HepG2 (cell line): ENCODE results near the gene SLC6A17. TPM values are rescaled to one million over a fixed set of nuclear protein-coding genes. Genes with fewer than 3 reads are reported as not detected.

Experiments
- ATAC-seq: fragments of 200-7000 bp; cut with Tn5 transposase; 3 replicates; pipeline ENCODE4 v1.9.1; 2020; ENCODE audit warnings: mild to moderate bottlenecking, moderate library complexity
- BruUV-seq: library from RNA; stranded (reverse); fragments of 400-500 nt; replicated peaks from 2 replicates; lab custom pipeline; 2021; lab: Mats Ljungman, UMichigan
- CTCF ChIA-PET: fragments of 300-600 bp; formaldehyde crosslinking; extraction: SDS; loops from one replicate; lab custom pipeline; 2021; ENCODE audit warnings: low total read pairs, inconsistent platforms, low intra/inter-chr PET ratio; lab: Yijun Ruan, JAX
- POLR2A ChIA-PET: fragments of 350-600 bp; sonication (Branson Sonifier 250); formaldehyde crosslinking; loops from one replicate; lab custom pipeline; 2020; ENCODE audit warnings: antibody characterized with exemption, inconsistent platforms; lab: Yijun Ruan, JAX
- DNase-seq: peaks from one replicate; pipeline ENCODE4 v3.0.0-alpha.2; 2015; ENCODE audit warnings: low spot score
- FAIRE-seq: peaks from 3 replicates; lab custom pipeline; 2011; peaks lifted over from hg19 to GRCh38; lab: Jason Lieb, UNC
- H2AFZ ChIP-seq: one replicate; pipeline ENCODE4 v1.6.1; 2011; ENCODE audit warnings: low read length, inconsistent platforms
- H3K27ac ChIP-seq: fragments of 300-600 bp; 3 replicates; pipeline ENCODE4 v1.8.0; 2011; ENCODE audit warnings: mixed run types, mild to moderate bottlenecking, mixed read lengths, low read length, inconsistent platforms; ENCODE audit not compliant: insufficient read depth; ENCODE audit errors: extremely low read length
- H3K27me3 ChIP-seq, 2 experiments: fragments of 200-600 bp in 1 of 2; 2 replicates in 1 of 2; 3 replicates in 1 of 2; pipeline versions ENCODE4 v1.6.0 to v1.8.0; 2011; ENCODE audit warnings: low read length in 2 of 2, mild to moderate bottlenecking in 2 of 2, moderate library complexity in 2 of 2, inconsistent platforms in 1 of 2; ENCODE audit not compliant: insufficient read depth in 2 of 2, control insufficient read depth in 1 of 2
- H3K36me3 ChIP-seq, 2 experiments: fragments of 200-600 bp in 1 of 2; replicated peaks in 1 of 2; 2 replicates in 1 of 2; 3 replicates in 1 of 2; pipeline versions ENCODE4 v1.5.1 to v1.8.0; 2011; ENCODE audit warnings: low read length in 2 of 2, inconsistent platforms in 1 of 2; ENCODE audit not compliant: insufficient read depth in 2 of 2, control insufficient read depth in 1 of 2
- H3K4me1 ChIP-seq: 2 replicates; pipeline ENCODE4 v1.5.1; 2012; ENCODE audit warnings: low read length, inconsistent platforms; ENCODE audit not compliant: insufficient read depth
- H3K4me2 ChIP-seq: 2 replicates; pipeline ENCODE4 v1.6.0; 2011; ENCODE audit warnings: low read depth, low read length, inconsistent platforms
- H3K4me3 ChIP-seq, 3 experiments: fragments of 200-600 bp in 1 of 3; sonication (generic), shearing (Covaris generic) in 1 of 3; replicated peaks in 1 of 3; 2 replicates each; pipeline ENCODE4 v1.5.1; 2011 to 2016; ENCODE audit warnings: low read length in 3 of 3, inconsistent platforms in 2 of 3, low read depth in 2 of 3, mild to moderate bottlenecking in 2 of 3, control low read depth in 1 of 3, mixed read lengths in 1 of 3; ENCODE audit not compliant: insufficient read depth in 1 of 3
- H3K79me2 ChIP-seq: one replicate; pipeline ENCODE4 v1.6.1; 2011; ENCODE audit warnings: low read length, inconsistent platforms; ENCODE audit not compliant: insufficient read depth
- H3K9ac ChIP-seq: 2 replicates; pipeline ENCODE4 v1.6.0; 2011; ENCODE audit warnings: mild to moderate bottlenecking, low read depth, low read length, inconsistent platforms; ENCODE audit not compliant: insufficient read depth
- H3K9me3 ChIP-seq: 2 replicates; pipeline ENCODE4 v1.5.1; 2012; ENCODE audit warnings: mild to moderate bottlenecking, low read length
- H4K20me1 ChIP-seq: 2 replicates; pipeline ENCODE4 v1.6.0; 2011; ENCODE audit warnings: inconsistent platforms, mild to moderate bottlenecking, low read length, moderate library complexity; ENCODE audit not compliant: insufficient read depth
- HIVEP1 ChIP-seq: sonication (generic); formaldehyde crosslinking; IDR thresholded peaks from 2 replicates; pipeline ENCODE4 v1.4.0; 2020; ENCODE audit warnings: mild to moderate bottlenecking, missing genetic modification reagents
- HMGA1 ChIP-seq: sonication (generic); formaldehyde crosslinking; conservative IDR thresholded peaks from 2 replicates; pipeline ENCODE4 v1.4.0; 2020; ENCODE audit warnings: missing genetic modification reagents
- MXD4 ChIP-seq: IDR thresholded peaks from 2 replicates; pipeline ENCODE4 v1.6.1; 2016; ENCODE audit warnings: mild to moderate bottlenecking, missing biosample characterization, missing genetic modification reagents
- RXRA ChIP-seq: sonication (generic); formaldehyde crosslinking; IDR thresholded peaks from 2 replicates; pipeline ENCODE4 v1.5.1; 2020; ENCODE audit warnings: missing genetic modification reagents
- SIX4 ChIP-seq: sonication (generic); formaldehyde crosslinking; IDR thresholded peaks from 2 replicates; pipeline ENCODE4 v1.4.0; 2020; ENCODE audit warnings: missing genetic modification reagents
- SOX13 ChIP-seq, 3 experiments: fragments of 450-650 bp in 1 of 3; sonication (generic) in 1 of 3; formaldehyde crosslinking in 1 of 3; IDR thresholded peaks in 2 of 3; conservative IDR thresholded peaks in 1 of 3; 2 replicates each; pipeline versions ENCODE4 v1.5.0 to v1.6.1; 2016 to 2020; ENCODE audit warnings: antibody characterized with exemption in 1 of 3, mild to moderate bottlenecking in 1 of 3, missing compliant biosample characterization in 1 of 3, missing genetic modification reagents in 1 of 3, moderate library complexity in 1 of 3
- ZBTB38 ChIP-seq: sonication (generic); formaldehyde crosslinking; IDR thresholded peaks from 2 replicates; pipeline ENCODE4 v1.5.1; 2020; ENCODE audit warnings: mild to moderate bottlenecking, missing genetic modification reagents
- ZNF101 ChIP-seq: sonication (generic); formaldehyde crosslinking; IDR thresholded peaks from 2 replicates; pipeline ENCODE4 v1.4.0; 2020; ENCODE audit warnings: mild to moderate bottlenecking, low read depth, missing genetic modification reagents, borderline replicate concordance
- ZNF17 ChIP-seq: sonication (generic); formaldehyde crosslinking; IDR thresholded peaks from 2 replicates; pipeline ENCODE4 v1.5.0; 2020; ENCODE audit warnings: mild to moderate bottlenecking, missing genetic modification reagents
- ZNF460 ChIP-seq: sonication (generic); formaldehyde crosslinking; IDR thresholded peaks from 2 replicates; pipeline ENCODE4 v1.5.1; 2020; ENCODE audit warnings: missing genetic modification reagents, mild to moderate bottlenecking, borderline replicate concordance
- ZNF530 ChIP-seq: sonication (generic); formaldehyde crosslinking; IDR thresholded peaks from 2 replicates; pipeline ENCODE4 v1.5.0; 2020; ENCODE audit warnings: low read depth, mild to moderate bottlenecking, missing genetic modification reagents
- ZNF547 ChIP-seq: sonication (generic); formaldehyde crosslinking; IDR thresholded peaks from 2 replicates; pipeline ENCODE4 v1.5.1; 2020; ENCODE audit warnings: mild to moderate bottlenecking, missing genetic modification reagents
- ZNF557 ChIP-seq: sonication (generic); formaldehyde crosslinking; IDR thresholded peaks from 2 replicates; pipeline ENCODE4 v1.4.0; 2020; ENCODE audit warnings: missing genetic modification reagents
- ZNF841 ChIP-seq: sonication (generic); formaldehyde crosslinking; IDR thresholded peaks from 2 replicates; pipeline ENCODE4 v1.8.1; 2023; ENCODE audit warnings: missing genetic modification reagents, borderline replicate concordance
- whole genome bisulfite sequencing: methylation state at CpG from one replicate; pipeline ENCODE4 v1.1.6; 2017; ENCODE audit warnings: low lambda C conversion rate; 5-methylcytosine and 5-hydroxymethylcytosine counted together
- in situ Hi-C: cut with HindIII; loops from 2 replicates; pipeline ENCODE4 v1.10.0; 2017; ENCODE audit warnings: low pct_unique_long_range_greater_than_20kb; ENCODE audit not compliant: extremely low pct_ligation_motif_present
- intact Hi-C: fragments of 100-400 bp; cut with micrococcal nuclease; formaldehyde crosslinking; loops from one replicate; pipeline ENCODE4 v1.10.0; 2022; ENCODE audit not compliant: unreplicated experiment
- polyA plus RNA-seq, 8 experiments: library from polyadenylated mRNA; depleted of rRNA in 3 of 8; stranded (reverse) in 7 of 8; unstranded in 1 of 8; fragments of >200 nt; fragmentation: Illumina TruSeq in 4 of 8; extraction: Trizol in 4 of 8; gene quantifications; 2 replicates each; pipeline versions ENCODE4 v1.2.1 to v1.2.3, GENCODE V29; 2011 to 2016; ENCODE audit warnings: low read depth in 4 of 8, missing spikeins in 1 of 8, mixed read lengths in 1 of 8; ENCODE audit not compliant: insufficient read depth in 1 of 8
- total RNA-seq, 5 experiments: library from RNA; depleted of rRNA; stranded (reverse); fragments of >200 nt; fragmentation: Illumina TruSeq; extraction: Trizol; gene quantifications; 2 replicates each; pipeline ENCODE4 v1.2.3, GENCODE V29; 2016; ENCODE audit warnings: low read depth in 1 of 5
- TF ChIP-seq, protein P1 (sequence below): sonication (generic); formaldehyde crosslinking; IDR thresholded peaks from 2 replicates; pipeline ENCODE4 v1.5.1; 2020; ENCODE audit warnings: missing genetic modification reagents, mild to moderate bottlenecking, borderline replicate concordance
- TF ChIP-seq, protein P2 (sequence below): sonication (generic); formaldehyde crosslinking; IDR thresholded peaks from 2 replicates; pipeline ENCODE4 v1.9.0; 2021; ENCODE audit warnings: missing genetic modification reagents, mild to moderate bottlenecking, borderline replicate concordance

SLC6A17 gene
- total and polyA plus RNA-seq, 2 of the 13 experiments (the other 11 are each of a cell fraction or from before 2014, with no cell fraction given), result not detected

DNA sequence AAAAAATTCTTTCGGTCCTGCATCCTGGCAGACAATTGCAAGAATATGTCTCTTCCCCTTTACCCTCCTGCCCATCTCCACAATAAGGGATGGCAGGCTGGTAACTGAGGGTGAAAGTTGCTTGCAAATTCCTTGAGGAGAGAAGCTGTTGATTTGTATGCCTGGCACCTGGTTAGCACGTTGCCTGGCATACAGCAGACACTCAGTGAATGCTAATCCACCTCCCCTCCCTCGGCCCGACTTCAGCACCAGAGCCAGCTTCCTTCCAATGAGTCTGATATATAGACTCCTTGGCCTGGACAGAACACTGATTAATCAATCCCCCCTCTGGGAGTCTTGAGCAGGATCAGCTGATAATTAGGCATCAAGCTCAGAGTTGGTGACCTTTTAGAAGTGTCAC, 99.0 kb downstream of the SLC6A17 start:
- no peak for TF ChIP-seq ZNF101 (CRISPR knock-in tag)
- no peak for TF ChIP-seq ZNF841
- TF ChIP-seq, protein P1, sequence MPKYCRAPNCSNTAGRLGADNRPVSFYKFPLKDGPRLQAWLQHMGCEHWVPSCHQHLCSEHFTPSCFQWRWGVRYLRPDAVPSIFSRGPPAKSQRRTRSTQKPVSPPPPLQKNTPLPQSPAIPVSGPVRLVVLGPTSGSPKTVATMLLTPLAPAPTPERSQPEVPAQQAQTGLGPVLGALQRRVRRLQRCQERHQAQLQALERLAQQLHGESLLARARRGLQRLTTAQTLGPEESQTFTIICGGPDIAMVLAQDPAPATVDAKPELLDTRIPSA (CRISPR knock-in tag), result no peak
- TF ChIP-seq ZNF17 (CRISPR knock-in tag), result no peak
- TF ChIP-seq HIVEP1 (CRISPR knock-in tag), result no peak
- TF ChIP-seq SOX13 (IDR thresholded peaks at IDR 0.05), result no peak
- TF ChIP-seq SOX13 (CRISPR knock-in tag; conservative IDR thresholded peaks at IDR 0.05 in 1 of 2, IDR thresholded peaks at IDR 0.05 in 1 of 2), result no peak
- TF ChIP-seq HMGA1 (CRISPR knock-in tag), result no peak
- no peak for TF ChIP-seq SIX4 (CRISPR knock-in tag)
- TF ChIP-seq RXRA (CRISPR knock-in tag), result no peak
- TF ChIP-seq ZNF557, result no peak
- TF ChIP-seq, protein P2, sequence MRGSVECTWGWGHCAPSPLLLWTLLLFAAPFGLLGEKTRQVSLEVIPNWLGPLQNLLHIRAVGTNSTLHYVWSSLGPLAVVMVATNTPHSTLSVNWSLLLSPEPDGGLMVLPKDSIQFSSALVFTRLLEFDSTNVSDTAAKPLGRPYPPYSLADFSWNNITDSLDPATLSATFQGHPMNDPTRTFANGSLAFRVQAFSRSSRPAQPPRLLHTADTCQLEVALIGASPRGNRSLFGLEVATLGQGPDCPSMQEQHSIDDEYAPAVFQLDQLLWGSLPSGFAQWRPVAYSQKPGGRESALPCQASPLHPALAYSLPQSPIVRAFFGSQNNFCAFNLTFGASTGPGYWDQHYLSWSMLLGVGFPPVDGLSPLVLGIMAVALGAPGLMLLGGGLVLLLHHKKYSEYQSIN (CRISPR knock-in tag), result no peak
- TF ChIP-seq ZNF547 (CRISPR knock-in tag), result no peak
- TF ChIP-seq MXD4 (CRISPR knock-in tag), result no peak
- no peak for TF ChIP-seq ZNF460 (CRISPR knock-in tag)
- no peak for TF ChIP-seq ZBTB38
- TF ChIP-seq ZNF530 (CRISPR knock-in tag), result no peak
- H4K20me1 ChIP-seq, result no peaks in the 10 kb centered on the region
- 0% methylated on average over 4 of the region's 4 CpGs for WGBS
- peaks cover 3 to 28% of the 10 kb centered on the region in 2 experiments; a peak in 3 of 5 replicates for H3K27me3 ChIP-seq
- H2AFZ ChIP-seq, result no peak overlapping the region
- no peak overlapping the region for H3K9ac ChIP-seq
- no peak overlapping the region for H3K27ac ChIP-seq
- FAIRE-seq, result no peak
- in situ Hi-C loops (no loop called here), intact Hi-C loops (no loop called here)
- H3K4me3 ChIP-seq, result no peak overlapping the region
- no TSS peak for BruUV-seq
- ChIA-PET CTCF (no interaction called here), POLR2A (no interaction called here)
- no peaks in the 10 kb centered on the region for H3K79me2 ChIP-seq
- H3K4me1 ChIP-seq, result no peaks in the 10 kb centered on the region
- ATAC-seq, result no peak
- H3K4me2 ChIP-seq, result no peak overlapping the region
- no peak for DNase-seq
- H3K36me3 ChIP-seq, result no peaks in the 10 kb centered on the region
- no peaks in the 10 kb centered on the region for H3K9me3 ChIP-seq
